ENCODE results near the gene EXO5.
"Not testable (repeated sequence)": the region's sequence is repeated elsewhere in the genome, so short reads cannot be mapped to it uniquely, and the experiment has no call there.

Gene EXO5

GRCh38 chr1:40478276-40478675 lies 30.3 kb upstream of the EXO5 start:
- H3K4me3 ChIP-seq (ENCODE audit: low read length), result no peak overlapping the region
- no peak for DNase-seq (ENCODE audit: low read depth)
- TF ChIP-seq CTCF (conservative IDR thresholded peaks at IDR 0.05; ENCODE audit: low read depth, low read length), result no peak

- DNase-seq (ENCODE audit: low read depth), result no peak
- no peak for TF ChIP-seq CTCF (conservative IDR thresholded peaks at IDR 0.05; ENCODE audit: low read depth, low read length)
- no peak overlapping the region for H3K4me3 ChIP-seq (ENCODE audit: low read length)
Measured at GRCh38 chr1:40479156-40479555, 29.4 kb upstream of the EXO5 start.

GRCh38 chr1:40495315-40495903 lies 13.2 kb upstream of the EXO5 start:
- DNase-seq (ENCODE audit: low read depth), result no peak
- H3K4me3 ChIP-seq (ENCODE audit: low read length), result no peak overlapping the region
- no peak for TF ChIP-seq CTCF (conservative IDR thresholded peaks at IDR 0.05; ENCODE audit: low read depth, low read length)

- DNase-seq (ENCODE audit: low read depth); H3K4me3 ChIP-seq (ENCODE audit: low read length): not testable (repeated sequence)
Measured at GRCh38 chr1:40502651-40503050, 5.9 kb upstream of the EXO5 start.

GRCh38 chr1:40507973-40508372 lies 594 bp upstream of the EXO5 start:
- H3K4me3 ChIP-seq (ENCODE audit: low read length), result peak overlapping the region; percentile 76
- no peak for TF ChIP-seq CTCF (conservative IDR thresholded peaks at IDR 0.05; ENCODE audit: low read depth, low read length)
- DNase-seq (ENCODE audit: low read depth), result no peak

GRCh38 chr1:40519517-40519916 lies 10.9 kb downstream of the EXO5 start:
- H3K4me3 ChIP-seq (ENCODE audit: low read length), result no peak overlapping the region
- no peak for DNase-seq (ENCODE audit: low read depth)
- TF ChIP-seq CTCF (conservative IDR thresholded peaks at IDR 0.05; ENCODE audit: low read depth, low read length), result no peak

- TF ChIP-seq CTCF (conservative IDR thresholded peaks at IDR 0.05; ENCODE audit: low read depth, low read length), result no peak
- DNase-seq (ENCODE audit: low read depth), result no peak
- H3K4me3 ChIP-seq (ENCODE audit: low read length), result peak overlapping the region; percentile 58
Measured at GRCh38 chr1:40530735-40531380, 22.3 kb downstream of the EXO5 start.

All from retinal pigment epithelial cell (primary cell).